Measurements from ENCODE around the gene RNF151. TPM values are rescaled to one million over a fixed set of nuclear protein-coding genes. Genes with fewer than 3 reads are reported as not detected.

The RNF151 gene
- total and polyA plus RNA-seq, 2 of the 13 experiments (the other 11 are each of a cell fraction or from before 2014, with no cell fraction given): not detected

GRCh38 chr16:2003827-2004641, 37.4 kb downstream of the RNF151 start (continued):
- TF ChIP-seq, protein P1, sequence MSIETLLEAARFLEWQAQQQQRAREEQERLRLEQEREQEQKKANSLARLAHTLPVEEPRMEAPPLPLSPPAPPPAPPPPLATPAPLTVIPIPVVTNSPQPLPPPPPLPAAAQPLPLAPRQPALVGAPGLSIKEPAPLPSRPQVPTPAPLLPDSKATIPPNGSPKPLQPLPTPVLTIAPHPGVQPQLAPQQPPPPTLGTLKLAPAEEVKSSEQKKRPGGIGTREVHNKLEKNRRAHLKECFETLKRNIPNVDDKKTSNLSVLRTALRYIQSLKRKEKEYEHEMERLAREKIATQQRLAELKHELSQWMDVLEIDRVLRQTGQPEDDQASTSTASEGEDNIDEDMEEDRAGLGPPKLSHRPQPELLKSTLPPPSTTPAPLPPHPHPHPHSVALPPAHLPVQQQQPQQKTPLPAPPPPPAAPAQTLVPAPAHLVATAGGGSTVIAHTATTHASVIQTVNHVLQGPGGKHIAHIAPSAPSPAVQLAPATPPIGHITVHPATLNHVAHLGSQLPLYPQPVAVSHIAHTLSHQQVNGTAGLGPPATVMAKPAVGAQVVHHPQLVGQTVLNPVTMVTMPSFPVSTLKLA (IDR thresholded peaks at IDR 0.05): 0 out of 2 replicates have a peak, but pooled peaks have one; percentile 17
- TF ChIP-seq FOSL2 (CRISPR knock-in tag; IDR thresholded peaks at IDR 0.05): peak; percentile 35; the same call in 1 of the 2 replicates
- TF ChIP-seq HNRNPH1 (optimal IDR thresholded peaks at IDR 0.05; ENCODE audit: low read depth, low read length): peak; percentile 46
- TF ChIP-seq, protein P2, sequence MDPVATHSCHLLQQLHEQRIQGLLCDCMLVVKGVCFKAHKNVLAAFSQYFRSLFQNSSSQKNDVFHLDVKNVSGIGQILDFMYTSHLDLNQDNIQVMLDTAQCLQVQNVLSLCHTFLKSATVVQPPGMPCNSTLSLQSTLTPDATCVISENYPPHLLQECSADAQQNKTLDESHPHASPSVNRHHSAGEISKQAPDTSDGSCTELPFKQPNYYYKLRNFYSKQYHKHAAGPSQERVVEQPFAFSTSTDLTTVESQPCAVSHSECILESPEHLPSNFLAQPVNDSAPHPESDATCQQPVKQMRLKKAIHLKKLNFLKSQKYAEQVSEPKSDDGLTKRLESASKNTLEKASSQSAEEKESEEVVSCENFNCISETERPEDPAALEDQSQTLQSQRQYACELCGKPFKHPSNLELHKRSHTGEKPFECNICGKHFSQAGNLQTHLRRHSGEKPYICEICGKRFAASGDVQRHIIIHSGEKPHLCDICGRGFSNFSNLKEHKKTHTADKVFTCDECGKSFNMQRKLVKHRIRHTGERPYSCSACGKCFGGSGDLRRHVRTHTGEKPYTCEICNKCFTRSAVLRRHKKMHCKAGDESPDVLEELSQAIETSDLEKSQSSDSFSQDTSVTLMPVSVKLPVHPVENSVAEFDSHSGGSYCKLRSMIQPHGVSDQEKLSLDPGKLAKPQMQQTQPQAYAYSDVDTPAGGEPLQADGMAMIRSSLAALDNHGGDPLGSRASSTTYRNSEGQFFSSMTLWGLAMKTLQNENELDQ (CRISPR knock-in tag; IDR thresholded peaks at IDR 0.05; ENCODE audit: borderline replicate concordance): no peak
- TF ChIP-seq RFX1 (IDR thresholded peaks at IDR 0.05): no peak; the same call in 1 of the 2 replicates
- no peak for TF ChIP-seq PHF20 (CRISPR knock-in tag; IDR thresholded peaks at IDR 0.05)
- TF ChIP-seq ZNF143 (CRISPR knock-in tag; IDR thresholded peaks at IDR 0.05): peak; percentile 27; the same call in 1 of the 2 replicates
- no peak for TF ChIP-seq PHB2 (IDR thresholded peaks at IDR 0.05; ENCODE audit: partially characterized antibody)
- TF ChIP-seq ZNF878 (CRISPR knock-in tag; IDR thresholded peaks at IDR 0.05): no peak
- TF ChIP-seq ZNF784 (CRISPR knock-in tag; IDR thresholded peaks at IDR 0.05; ENCODE audit: borderline replicate concordance): peak; percentile 83; the same call in 1 of the 2 replicates
- TF ChIP-seq ZNF383 (CRISPR knock-in tag; IDR thresholded peaks at IDR 0.05; ENCODE audit: borderline replicate concordance): no peak
- TF ChIP-seq NAIF1 (CRISPR knock-in tag; IDR thresholded peaks at IDR 0.05; ENCODE audit: borderline replicate concordance): no peak
- TF ChIP-seq, protein P3, sequence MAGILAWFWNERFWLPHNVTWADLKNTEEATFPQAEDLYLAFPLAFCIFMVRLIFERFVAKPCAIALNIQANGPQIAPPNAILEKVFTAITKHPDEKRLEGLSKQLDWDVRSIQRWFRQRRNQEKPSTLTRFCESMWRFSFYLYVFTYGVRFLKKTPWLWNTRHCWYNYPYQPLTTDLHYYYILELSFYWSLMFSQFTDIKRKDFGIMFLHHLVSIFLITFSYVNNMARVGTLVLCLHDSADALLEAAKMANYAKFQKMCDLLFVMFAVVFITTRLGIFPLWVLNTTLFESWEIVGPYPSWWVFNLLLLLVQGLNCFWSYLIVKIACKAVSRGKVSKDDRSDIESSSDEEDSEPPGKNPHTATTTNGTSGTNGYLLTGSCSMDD (CRISPR knock-in tag; IDR thresholded peaks at IDR 0.05): no peak
- TF ChIP-seq NRL (CRISPR knock-in tag; IDR thresholded peaks at IDR 0.05; ENCODE audit: borderline replicate concordance): no peak; the same call in 1 of the 2 replicates
- TF ChIP-seq ZNF234 (CRISPR knock-in tag; conservative IDR thresholded peaks at IDR 0.05): no peak
- TF ChIP-seq, protein P4, sequence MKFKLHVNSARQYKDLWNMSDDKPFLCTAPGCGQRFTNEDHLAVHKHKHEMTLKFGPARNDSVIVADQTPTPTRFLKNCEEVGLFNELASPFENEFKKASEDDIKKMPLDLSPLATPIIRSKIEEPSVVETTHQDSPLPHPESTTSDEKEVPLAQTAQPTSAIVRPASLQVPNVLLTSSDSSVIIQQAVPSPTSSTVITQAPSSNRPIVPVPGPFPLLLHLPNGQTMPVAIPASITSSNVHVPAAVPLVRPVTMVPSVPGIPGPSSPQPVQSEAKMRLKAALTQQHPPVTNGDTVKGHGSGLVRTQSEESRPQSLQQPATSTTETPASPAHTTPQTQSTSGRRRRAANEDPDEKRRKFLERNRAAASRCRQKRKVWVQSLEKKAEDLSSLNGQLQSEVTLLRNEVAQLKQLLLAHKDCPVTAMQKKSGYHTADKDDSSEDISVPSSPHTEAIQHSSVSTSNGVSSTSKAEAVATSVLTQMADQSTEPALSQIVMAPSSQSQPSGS (CRISPR knock-in tag; IDR thresholded peaks at IDR 0.05): peak; percentile 34; the same call in 1 of the 2 replicates
- no peak for TF ChIP-seq ZNF510 (CRISPR knock-in tag; IDR thresholded peaks at IDR 0.05; ENCODE audit: low read depth)
- no peak for TF ChIP-seq ZNF496 (CRISPR knock-in tag; IDR thresholded peaks at IDR 0.05; ENCODE audit: insufficient replicate concordance)
- peak; percentile 57 for TF ChIP-seq TEAD3 (CRISPR knock-in tag; optimal IDR thresholded peaks at IDR 0.05; ENCODE audit: borderline replicate concordance)
- no peak for TF ChIP-seq ZNF7 (CRISPR knock-in tag; IDR thresholded peaks at IDR 0.05)
- TF ChIP-seq CHCHD3 (CRISPR knock-in tag; IDR thresholded peaks at IDR 0.05): no peak
- TF ChIP-seq AGO2 (optimal IDR thresholded peaks at IDR 0.05; ENCODE audit: low read depth, low read length): peak; percentile 20
- TF ChIP-seq ZSCAN9 (CRISPR knock-in tag; IDR thresholded peaks at IDR 0.05; ENCODE audit: borderline replicate concordance): no peak
- TF ChIP-seq ARNT (IDR thresholded peaks at IDR 0.05): no peak

All from HepG2 (cell line).